Body of pancreas (tissue), 4 donors: ENCODE results near the gene WNK2. TPM values are rescaled to one million over a fixed set of nuclear protein-coding genes. Genes with fewer than 3 reads are reported as not detected.

Experiments
- ATAC-seq: fragments of 150-250 bp; one replicate; pipeline ENCODE4 v1.9.1; 2016
- DNase-seq, 4 donors: peaks; one replicate each; pipeline ENCODE4 v3.0.0-alpha.2; 2019
- H3K27ac ChIP-seq, 4 donors: fragments of 200-600 bp; sonication (generic); 1 replicate in 3 of 4; 2 replicates in 1 of 4; pipeline versions ENCODE4 v1.5.1 to v1.6.1; 2016 to 2019; ENCODE audit warnings: mild to moderate bottlenecking in 1 of 4, mixed read lengths in 1 of 4, moderate library complexity in 1 of 4
- H3K27me3 ChIP-seq, 2 donors: fragments of 200-600 bp; sonication (generic); one replicate each; pipeline ENCODE4 v1.6.0; 2016; ENCODE audit warnings: mild to moderate bottlenecking in 1 of 2
- H3K36me3 ChIP-seq, 2 donors: fragments of 200-600 bp; sonication (generic); replicated peaks in 1 of 2; 2 replicates each; pipeline ENCODE4 v1.5.1; 2016; ENCODE audit warnings: low read depth in 2 of 2; ENCODE audit not compliant: insufficient read depth in 1 of 2
- H3K4me1 ChIP-seq: fragments of 200-600 bp; sonication (generic); one replicate; pipeline ENCODE4 v1.6.0; 2016
- H3K4me3 ChIP-seq, 2 donors: fragments of 200-600 bp; sonication (generic); 1 replicate in 1 of 2; 2 replicates in 1 of 2; pipeline ENCODE4 v1.5.1; 2016 to 2019
- H3K9me3 ChIP-seq, 3 donors: fragments of 200-600 bp; sonication (generic); 1 replicate in 2 of 3; 2 replicates in 1 of 3; pipeline ENCODE4 v1.5.1; 2016
- POLR2A ChIP-seq, 3 donors: fragments of 450-650 bp; IDR thresholded peaks; one replicate each; pipeline ENCODE4 v1.6.1; 2016; ENCODE audit warnings: antibody characterized with exemption in 3 of 3, mild to moderate bottlenecking in 2 of 3
- WGBS, 2 donors: methylation state at CpG; one replicate each; pipeline ENCODE4 v1.1.5; 2017; 5-methylcytosine and 5-hydroxymethylcytosine counted together
- intact Hi-C: fragments of 100-400 bp; cut with DNase I; formaldehyde crosslinking; loops from one replicate; pipeline ENCODE4 v1.15.1; 2023
- total RNA-seq, 2 donors: library from RNA; depleted of rRNA; stranded (reverse); fragments of >200 nt; gene quantifications; one replicate each; pipeline ENCODE4 v1.1.0, GENCODE V29; 2016
- TF ChIP-seq, protein P1 (sequence below), 7 experiments: fragments of 450-650 bp in 4 of 7; fragments of 200-600 bp in 3 of 7; sonication (generic) in 3 of 7; IDR thresholded peaks; one replicate each; pipeline ENCODE4 v1.5.1; 2016 to 2019; ENCODE audit warnings: antibody characterized with exemption in 7 of 7

The WNK2 gene
- total RNA-seq, 2 donors from 2014 or later: 85.4 to 173 TPM

DNA sequence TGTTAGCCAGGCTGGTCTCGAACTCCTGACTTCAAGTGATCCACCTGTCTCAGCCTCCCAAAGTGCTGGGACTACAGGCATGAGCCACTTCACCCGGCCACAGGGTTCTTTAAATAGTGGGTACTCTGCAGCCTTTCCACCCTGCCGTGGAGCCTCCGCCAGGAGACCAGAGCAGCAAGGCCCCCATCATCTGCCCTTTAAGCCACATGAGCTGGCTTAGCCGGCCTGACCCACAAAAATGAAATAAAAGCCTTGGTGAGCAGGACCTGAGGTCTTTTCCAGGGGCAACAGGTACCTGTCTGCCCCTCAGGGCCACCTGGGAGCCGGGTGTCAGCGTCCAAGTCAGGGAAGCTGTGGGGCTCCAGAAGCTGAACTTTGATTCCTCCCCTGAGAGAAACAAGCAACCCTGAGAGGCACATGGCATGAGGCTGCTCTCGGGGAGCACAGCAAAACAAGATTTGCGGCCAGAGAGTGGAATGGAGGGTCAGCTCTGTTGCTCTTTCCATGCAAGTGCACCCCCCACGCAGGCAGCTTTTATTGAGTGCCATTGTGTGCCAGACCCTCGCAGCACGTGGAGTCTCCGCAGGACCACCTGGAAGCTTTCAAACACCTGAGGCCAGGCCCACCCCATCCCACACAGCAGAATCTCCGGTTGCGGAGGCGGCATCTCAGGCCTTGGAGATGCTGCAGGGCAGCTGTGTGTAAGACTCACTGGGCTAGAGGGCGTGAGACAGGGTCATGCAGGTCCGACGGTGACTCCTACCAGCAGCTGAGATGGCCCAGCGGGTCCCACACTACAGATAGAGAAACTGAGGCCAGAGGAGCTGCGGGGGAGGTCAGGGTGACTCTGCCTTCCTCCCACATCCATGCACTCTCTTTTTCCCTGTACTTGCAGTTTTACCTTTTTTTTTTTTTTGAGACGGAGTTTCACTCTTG is 4.8 kb upstream of the WNK2 start:
- whole genome bisulfite sequencing, 2 donors: 94 to 96% methylated on average over 9 to 22 of the region's 22 CpGs
- intact Hi-C loops: no loop called here
- ATAC-seq (no peak), DNase-seq (no peak)
- no peak overlapping the region for H3K27ac ChIP-seq
- H3K9me3 ChIP-seq: no peaks in the 10 kb centered on the region
- H3K4me3 ChIP-seq: no peak overlapping the region
- H3K4me1 ChIP-seq: peaks cover 22% of the 10 kb centered on the region
- TF ChIP-seq, protein P1, sequence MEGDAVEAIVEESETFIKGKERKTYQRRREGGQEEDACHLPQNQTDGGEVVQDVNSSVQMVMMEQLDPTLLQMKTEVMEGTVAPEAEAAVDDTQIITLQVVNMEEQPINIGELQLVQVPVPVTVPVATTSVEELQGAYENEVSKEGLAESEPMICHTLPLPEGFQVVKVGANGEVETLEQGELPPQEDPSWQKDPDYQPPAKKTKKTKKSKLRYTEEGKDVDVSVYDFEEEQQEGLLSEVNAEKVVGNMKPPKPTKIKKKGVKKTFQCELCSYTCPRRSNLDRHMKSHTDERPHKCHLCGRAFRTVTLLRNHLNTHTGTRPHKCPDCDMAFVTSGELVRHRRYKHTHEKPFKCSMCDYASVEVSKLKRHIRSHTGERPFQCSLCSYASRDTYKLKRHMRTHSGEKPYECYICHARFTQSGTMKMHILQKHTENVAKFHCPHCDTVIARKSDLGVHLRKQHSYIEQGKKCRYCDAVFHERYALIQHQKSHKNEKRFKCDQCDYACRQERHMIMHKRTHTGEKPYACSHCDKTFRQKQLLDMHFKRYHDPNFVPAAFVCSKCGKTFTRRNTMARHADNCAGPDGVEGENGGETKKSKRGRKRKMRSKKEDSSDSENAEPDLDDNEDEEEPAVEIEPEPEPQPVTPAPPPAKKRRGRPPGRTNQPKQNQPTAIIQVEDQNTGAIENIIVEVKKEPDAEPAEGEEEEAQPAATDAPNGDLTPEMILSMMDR (IDR thresholded peaks at IDR 0.05): no peak
- TF ChIP-seq POLR2A (IDR thresholded peaks at IDR 0.05): no peak
- no peaks in the 10 kb centered on the region for H3K36me3 ChIP-seq
- no peaks in the 10 kb centered on the region for H3K27me3 ChIP-seq

DNA sequence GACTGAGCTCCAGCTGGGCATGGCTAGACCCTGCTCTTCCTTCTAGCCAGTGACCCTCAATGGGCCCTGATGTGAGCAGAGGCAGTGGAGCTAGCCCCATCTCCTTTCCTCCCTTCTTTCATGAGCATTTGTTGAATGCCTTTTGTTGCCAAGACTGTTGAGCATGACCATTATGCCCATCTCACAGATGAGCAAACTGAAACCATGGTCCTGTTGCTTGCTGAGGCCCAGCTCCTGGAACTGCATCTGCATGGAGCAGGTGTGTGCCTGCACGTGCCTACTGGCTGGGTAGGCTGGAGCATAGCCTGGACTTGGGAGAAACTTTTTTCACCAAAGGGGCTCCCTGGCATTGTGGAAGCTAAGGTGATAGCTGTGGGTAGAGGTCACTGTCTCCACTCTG is 3.0 kb upstream of the WNK2 start:
- Histone ChIP-seq H3K9me3 (no peaks in the 10 kb centered on the region), H3K36me3 (no peaks in the 10 kb centered on the region), H3K4me3 (no peak overlapping the region), H3K27ac (no peak overlapping the region), H3K27me3 (no peaks in the 10 kb centered on the region), H3K4me1 (peaks cover 38% of the 10 kb centered on the region)
- no peak for ATAC-seq
- TF ChIP-seq, protein P1 (IDR thresholded peaks at IDR 0.05): no peak
- no peak for TF ChIP-seq POLR2A (IDR thresholded peaks at IDR 0.05)
- 80 to 100% methylated on average over 1 of the region's 1 CpG for whole genome bisulfite sequencing, 2 donors
- no peak for DNase-seq
- intact Hi-C loops: loop anchor here (10.0 kb wide), 1 partner anchor 274 kb away; the partner anchor contains the start of genes FAM120A and FAM120AOS

DNA sequence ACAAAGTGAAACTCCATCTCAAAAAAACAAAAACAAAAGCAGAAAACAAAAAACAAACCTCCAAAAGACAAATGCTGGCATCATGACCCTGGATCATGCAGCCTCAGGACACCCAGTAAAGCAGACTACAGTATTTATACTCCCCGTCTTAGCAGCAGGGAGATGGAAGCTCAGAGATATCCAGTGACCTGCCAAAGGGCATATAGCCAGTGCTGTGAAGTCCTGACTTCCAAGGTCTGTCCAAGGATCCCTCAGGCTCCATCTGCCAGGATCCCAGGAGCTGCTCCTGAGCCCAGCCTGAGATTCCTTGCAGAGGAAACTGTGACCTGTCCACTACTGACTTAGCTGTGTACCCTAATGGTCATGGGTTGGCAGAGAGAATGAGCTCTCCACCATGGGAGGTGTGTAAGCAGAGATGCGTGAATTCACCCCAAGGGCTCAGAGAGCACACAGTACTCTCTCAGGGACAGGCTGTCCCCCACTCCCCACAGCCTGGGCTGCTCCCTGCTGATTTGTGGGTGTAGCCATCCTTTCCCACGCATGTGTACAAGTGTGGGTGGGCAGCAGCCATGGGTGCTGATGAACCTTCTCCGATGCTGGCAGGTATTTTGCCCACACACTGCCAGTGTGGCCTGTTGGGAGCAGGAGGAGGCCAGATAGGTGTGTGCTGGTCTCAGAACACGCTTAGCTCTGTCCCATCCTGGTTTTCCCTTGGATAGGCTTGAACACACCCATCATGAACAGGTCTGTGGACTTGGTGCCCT is 2.1 kb upstream of the WNK2 start:
- DNase-seq (no peak), ATAC-seq (no peak)
- peaks cover 45% of the 10 kb centered on the region for H3K4me1 ChIP-seq
- intact Hi-C loops: loop anchor here (10.0 kb wide), 1 partner anchor 273 kb away; the partner anchor contains the start of genes FAM120A and FAM120AOS
- H3K4me3 ChIP-seq: no peak overlapping the region
- H3K9me3 ChIP-seq: no peaks in the 10 kb centered on the region
- H3K27ac ChIP-seq: peak overlapping the region in 1 of 4 donors; percentile 90
- H3K36me3 ChIP-seq: no peaks in the 10 kb centered on the region
- no peak for TF ChIP-seq POLR2A (IDR thresholded peaks at IDR 0.05)
- TF ChIP-seq, protein P1 (IDR thresholded peaks at IDR 0.05): no peak
- 77 to 85% methylated on average over 5 of the region's 5 CpGs for WGBS, 2 donors
- no peaks in the 10 kb centered on the region for H3K27me3 ChIP-seq

DNA sequence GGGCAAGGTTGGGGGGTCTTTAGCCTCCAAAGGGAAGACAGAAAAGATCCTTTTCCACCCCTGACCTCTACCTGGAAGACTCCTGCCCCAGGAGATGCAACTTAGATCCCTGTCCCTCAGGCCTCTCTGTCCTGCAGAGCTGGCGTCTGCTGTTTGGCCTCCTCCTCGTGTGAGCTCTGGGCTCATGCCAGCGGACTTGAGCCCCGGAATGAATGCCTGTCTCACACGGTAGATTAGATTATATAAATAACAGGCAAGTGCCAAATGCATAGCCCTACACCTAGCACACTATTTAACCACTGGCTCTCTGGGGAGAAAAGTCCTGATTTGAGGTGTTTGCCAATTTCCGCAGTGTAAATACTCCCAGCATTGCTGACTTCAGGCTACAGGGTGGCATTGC is 1.4 kb upstream of the WNK2 start:
- Histone ChIP-seq H3K4me1 (peaks cover 51% of the 10 kb centered on the region), H3K27me3 (no peaks in the 10 kb centered on the region), H3K4me3 (no peak overlapping the region), H3K27ac (peak overlapping the region in 3 of 4 donors; percentile 20 to 90 (median 89)), H3K36me3 (no peaks in the 10 kb centered on the region), H3K9me3 (no peaks in the 10 kb centered on the region)
- TF ChIP-seq, protein P1 (IDR thresholded peaks at IDR 0.05): no peak
- TF ChIP-seq POLR2A (IDR thresholded peaks at IDR 0.05): no peak
- ATAC-seq: no peak
- peak; percentile 54 to 83 (median 75) for DNase-seq
- intact Hi-C loops: loop anchor here (10.0 kb wide), 1 partner anchor 272 kb away; the partner anchor contains the start of genes FAM120A and FAM120AOS
- WGBS, 2 donors: 7 to 14% methylated on average over 3 to 6 of the region's 6 CpGs
